Epithelial cell of proximal tubule (primary cell): ENCODE results near the gene EIF4E3. TPM values are rescaled to one million over a fixed set of nuclear protein-coding genes. Genes with fewer than 3 reads are reported as not detected.

Experiments
- DNase-seq: peaks from one replicate; pipeline ENCODE4 v3.0.0-alpha.2; 2011; ENCODE audit warnings: low read depth
- H3K4me3 ChIP-seq: 2 replicates; pipeline ENCODE4 v1.5.1; 2011; ENCODE audit warnings: low read depth, mild to moderate bottlenecking, low read length
- total RNA-seq: library from RNA; depleted of rRNA; stranded (reverse); fragments of >200 nt; gene quantifications from 2 replicates; pipeline ENCODE4 v1.2.3, GENCODE V29; 2015
- TF ChIP-seq, protein P1 (sequence below): conservative IDR thresholded peaks from 2 replicates; pipeline ENCODE4 v1.5.1; 2012; ENCODE audit warnings: low read depth, mild to moderate bottlenecking, low read length

Gene EIF4E3
- total RNA-seq, 1 donor from 2014 or later, result 2.5 TPM

GRCh38 chr3:71754610-71755253 is 29.5 kb upstream of the EIF4E3 start:
- peak overlapping the region; percentile 44 for H3K4me3 ChIP-seq
- no peak for DNase-seq
- TF ChIP-seq, protein P1, sequence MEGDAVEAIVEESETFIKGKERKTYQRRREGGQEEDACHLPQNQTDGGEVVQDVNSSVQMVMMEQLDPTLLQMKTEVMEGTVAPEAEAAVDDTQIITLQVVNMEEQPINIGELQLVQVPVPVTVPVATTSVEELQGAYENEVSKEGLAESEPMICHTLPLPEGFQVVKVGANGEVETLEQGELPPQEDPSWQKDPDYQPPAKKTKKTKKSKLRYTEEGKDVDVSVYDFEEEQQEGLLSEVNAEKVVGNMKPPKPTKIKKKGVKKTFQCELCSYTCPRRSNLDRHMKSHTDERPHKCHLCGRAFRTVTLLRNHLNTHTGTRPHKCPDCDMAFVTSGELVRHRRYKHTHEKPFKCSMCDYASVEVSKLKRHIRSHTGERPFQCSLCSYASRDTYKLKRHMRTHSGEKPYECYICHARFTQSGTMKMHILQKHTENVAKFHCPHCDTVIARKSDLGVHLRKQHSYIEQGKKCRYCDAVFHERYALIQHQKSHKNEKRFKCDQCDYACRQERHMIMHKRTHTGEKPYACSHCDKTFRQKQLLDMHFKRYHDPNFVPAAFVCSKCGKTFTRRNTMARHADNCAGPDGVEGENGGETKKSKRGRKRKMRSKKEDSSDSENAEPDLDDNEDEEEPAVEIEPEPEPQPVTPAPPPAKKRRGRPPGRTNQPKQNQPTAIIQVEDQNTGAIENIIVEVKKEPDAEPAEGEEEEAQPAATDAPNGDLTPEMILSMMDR, result no peak

GRCh38 chr3:71753701-71754609 is 28.8 kb upstream of the EIF4E3 start, which contains the start of gene GPR27:
Gene GPR27 (plus strand): TSS chr3:71753855. CDS start chr3:71754050, 195 bp downstream.
- DNase-seq, result no peak
- peak within 1 kb of the TSS; percentile 44 for H3K4me3 ChIP-seq
- TF ChIP-seq, protein P1, result no peak

GRCh38 chr3:71752831-71753700 is 27.9 kb upstream of the EIF4E3 start:
- DNase-seq, result no peak
- TF ChIP-seq, protein P1, result no peak
- peak overlapping the region; percentile 44 for H3K4me3 ChIP-seq

GRCh38 chr3:71751602-71752001 is 26.4 kb upstream of the EIF4E3 start:
- TF ChIP-seq, protein P1, result no peak
- H3K4me3 ChIP-seq, result no peak overlapping the region
- DNase-seq, result no peak

GRCh38 chr3:71744738-71745137 is 19.5 kb upstream of the EIF4E3 start:
- DNase-seq, result no peak
- H3K4me3 ChIP-seq, result no peak overlapping the region
- TF ChIP-seq, protein P1, result no peak

DNA sequence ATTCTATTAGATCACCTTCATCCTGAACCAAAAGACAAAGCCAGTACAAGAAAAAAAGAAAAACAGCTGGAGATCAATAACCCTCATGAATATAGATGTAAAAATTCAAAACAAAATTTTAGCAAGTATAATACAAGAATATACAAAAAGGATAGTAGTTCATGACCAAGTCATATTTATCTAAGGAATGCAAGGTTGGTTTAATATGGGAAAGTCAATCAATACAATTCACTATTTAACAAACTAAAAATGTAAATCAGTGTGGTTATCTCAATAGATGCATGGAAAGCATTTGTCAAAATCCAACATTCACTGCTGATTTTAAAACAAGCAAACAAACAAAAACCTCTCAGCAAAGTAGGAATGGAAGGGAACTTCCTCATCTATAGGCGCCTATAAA is 17.4 kb upstream of the EIF4E3 start:
- DNase-seq, result no peak
- H3K4me3 ChIP-seq, result no peak overlapping the region
- TF ChIP-seq, protein P1, result no peak
